ENCODE data around the gene AOC3. TPM values are rescaled to one million over a fixed set of nuclear protein-coding genes. Genes with fewer than 3 reads are reported as not detected.
A peak's percentile ranks its signal among the peaks of the same experiment; 100 is the strongest.

AOC3 gene
- total RNA-seq, 1 experiment from 2014 or later = 0.62 TPM

- ChIA-PET CTCF (no interaction called here), POLR2A (ENCODE audit: low non-redundant PET) (no interaction called here)
- DNase-seq (ENCODE audit: low spot score) = no peak
- Histone ChIP-seq H3K4me3 (ENCODE audit: low read depth, low read length, poor library complexity, severe bottlenecking) (peak overlapping the region; percentile 79), H3K36me3 (ENCODE audit: insufficient read depth, low read length, poor library complexity, severe bottlenecking) (no peaks in the 10 kb centered on the region), H3K27ac (ENCODE audit: low read depth, low read length, poor library complexity, severe bottlenecking) (peak overlapping the region; percentile 95), H3K27me3 (replicated peaks; ENCODE audit: insufficient read depth, low read depth, low read length, poor library complexity) (no peaks in the 10 kb centered on the region), H3K9me3 (ENCODE audit: low read depth, low read length, poor library complexity, severe bottlenecking) (no peaks in the 10 kb centered on the region), H3K4me1 (ENCODE audit: insufficient read depth, low read length, poor library complexity, severe bottlenecking) (peaks cover 9% of the 10 kb centered on the region)
- intact Hi-C loops (cut with micrococcal nuclease; ENCODE audit: unreplicated experiment) = no loop called here
- TF ChIP-seq, protein P1, sequence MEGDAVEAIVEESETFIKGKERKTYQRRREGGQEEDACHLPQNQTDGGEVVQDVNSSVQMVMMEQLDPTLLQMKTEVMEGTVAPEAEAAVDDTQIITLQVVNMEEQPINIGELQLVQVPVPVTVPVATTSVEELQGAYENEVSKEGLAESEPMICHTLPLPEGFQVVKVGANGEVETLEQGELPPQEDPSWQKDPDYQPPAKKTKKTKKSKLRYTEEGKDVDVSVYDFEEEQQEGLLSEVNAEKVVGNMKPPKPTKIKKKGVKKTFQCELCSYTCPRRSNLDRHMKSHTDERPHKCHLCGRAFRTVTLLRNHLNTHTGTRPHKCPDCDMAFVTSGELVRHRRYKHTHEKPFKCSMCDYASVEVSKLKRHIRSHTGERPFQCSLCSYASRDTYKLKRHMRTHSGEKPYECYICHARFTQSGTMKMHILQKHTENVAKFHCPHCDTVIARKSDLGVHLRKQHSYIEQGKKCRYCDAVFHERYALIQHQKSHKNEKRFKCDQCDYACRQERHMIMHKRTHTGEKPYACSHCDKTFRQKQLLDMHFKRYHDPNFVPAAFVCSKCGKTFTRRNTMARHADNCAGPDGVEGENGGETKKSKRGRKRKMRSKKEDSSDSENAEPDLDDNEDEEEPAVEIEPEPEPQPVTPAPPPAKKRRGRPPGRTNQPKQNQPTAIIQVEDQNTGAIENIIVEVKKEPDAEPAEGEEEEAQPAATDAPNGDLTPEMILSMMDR (conservative IDR thresholded peaks at IDR 0.05; ENCODE audit: low read depth, low read length) = no peak
- TF ChIP-seq EZH2 (IDR thresholded peaks at IDR 0.05; ENCODE audit: borderline replicate concordance, low read depth, low read length, poor library complexity, severe bottlenecking) = no peak
- TSS peak; percentile 82 for BruUV-seq (replicated peaks)
These were observed 18.6 kb upstream of the AOC3 start for GRCh38 chr17:42832213-42832933.

GRCh38 chr17:42832934-42833766 is 17.8 kb upstream of the AOC3 start, which contains the start of gene PSME3:
Gene PSME3 (plus strand): TSS chr17:42833397. CDS start chr17:42833632, 235 bp downstream.
- Histone ChIP-seq H3K36me3 (ENCODE audit: insufficient read depth, low read length, poor library complexity, severe bottlenecking) (peaks cover 7% of the 10 kb centered on the region), H3K9me3 (ENCODE audit: low read depth, low read length, poor library complexity, severe bottlenecking) (no peaks in the 10 kb centered on the region), H3K4me3 (ENCODE audit: low read depth, low read length, poor library complexity, severe bottlenecking) (peak within 1 kb of the TSS; percentile 79), H3K4me1 (ENCODE audit: insufficient read depth, low read length, poor library complexity, severe bottlenecking) (peaks cover 9% of the 10 kb centered on the region), H3K27me3 (replicated peaks; ENCODE audit: insufficient read depth, low read depth, low read length, poor library complexity) (no peaks in the 10 kb centered on the region), H3K27ac (ENCODE audit: low read depth, low read length, poor library complexity, severe bottlenecking) (peak within 1 kb of the TSS; percentile 95)
- no peak for TF ChIP-seq EZH2 (IDR thresholded peaks at IDR 0.05; ENCODE audit: borderline replicate concordance, low read depth, low read length, poor library complexity, severe bottlenecking)
- TF ChIP-seq, protein P1 (conservative IDR thresholded peaks at IDR 0.05; ENCODE audit: low read depth, low read length) = no peak
- peak; percentile 87 for DNase-seq (ENCODE audit: low spot score)
- BruUV-seq (replicated peaks) = no TSS peak
- CTCF ChIA-PET = no interaction called here
- intact Hi-C loops (cut with micrococcal nuclease; ENCODE audit: unreplicated experiment) = no loop called here
- POLR2A ChIA-PET (ENCODE audit: low non-redundant PET) = no interaction called here

GRCh38 chr17:42833767-42834422 is 17.1 kb upstream of the AOC3 start:
- H3K27ac ChIP-seq (ENCODE audit: low read depth, low read length, poor library complexity, severe bottlenecking) = peak overlapping the region; percentile 95
- H3K4me3 ChIP-seq (ENCODE audit: low read depth, low read length, poor library complexity, severe bottlenecking) = peak overlapping the region; percentile 79
- CTCF ChIA-PET = no interaction called here
- peaks cover 11% of the 10 kb centered on the region for H3K36me3 ChIP-seq (ENCODE audit: insufficient read depth, low read length, poor library complexity, severe bottlenecking)
- peaks cover 9% of the 10 kb centered on the region for H3K4me1 ChIP-seq (ENCODE audit: insufficient read depth, low read length, poor library complexity, severe bottlenecking)
- POLR2A ChIA-PET (ENCODE audit: low non-redundant PET) = interaction anchor here (0.7 kb wide), 1 partner anchor 526 kb away, joined by 14 read pairs; no protein-coding TSS in a partner anchor
- intact Hi-C loops (cut with micrococcal nuclease; ENCODE audit: unreplicated experiment) = no loop called here
- no peaks in the 10 kb centered on the region for H3K27me3 ChIP-seq (replicated peaks; ENCODE audit: insufficient read depth, low read depth, low read length, poor library complexity)
- no peaks in the 10 kb centered on the region for H3K9me3 ChIP-seq (ENCODE audit: low read depth, low read length, poor library complexity, severe bottlenecking)
- no TSS peak for BruUV-seq (replicated peaks)
- TF ChIP-seq EZH2 (IDR thresholded peaks at IDR 0.05; ENCODE audit: borderline replicate concordance, low read depth, low read length, poor library complexity, severe bottlenecking) = no peak
- DNase-seq (ENCODE audit: low spot score) = peak; percentile 14
